ENCODE data around the gene RPL37.

DNA sequence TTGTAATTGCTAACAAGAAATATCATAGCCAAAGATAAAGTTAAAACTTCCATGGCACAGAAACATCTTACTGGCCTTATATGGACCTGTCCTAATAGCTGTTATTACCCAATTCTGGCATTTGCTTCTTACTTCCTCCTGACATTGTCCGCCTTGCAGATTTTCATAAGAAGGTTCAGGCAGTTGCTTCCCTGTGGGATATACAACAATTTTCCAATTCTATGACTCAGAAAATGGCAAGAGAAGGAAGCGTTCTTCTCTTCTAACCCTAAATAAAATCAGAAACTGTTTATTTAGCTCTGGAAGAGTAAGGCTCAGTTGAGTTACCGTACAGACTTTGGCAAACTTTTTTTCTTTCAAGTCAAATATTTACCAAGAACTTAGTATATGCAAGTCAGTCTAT is 38.5 kb downstream of the RPL37 start:
- TF ChIP-seq JUND (IDR thresholded peaks at IDR 0.05), result no peak
- no peak for TF ChIP-seq TAF1 (IDR thresholded peaks at IDR 0.05; ENCODE audit: borderline replicate concordance, low read depth, low read length)
- TF ChIP-seq, protein P1, sequence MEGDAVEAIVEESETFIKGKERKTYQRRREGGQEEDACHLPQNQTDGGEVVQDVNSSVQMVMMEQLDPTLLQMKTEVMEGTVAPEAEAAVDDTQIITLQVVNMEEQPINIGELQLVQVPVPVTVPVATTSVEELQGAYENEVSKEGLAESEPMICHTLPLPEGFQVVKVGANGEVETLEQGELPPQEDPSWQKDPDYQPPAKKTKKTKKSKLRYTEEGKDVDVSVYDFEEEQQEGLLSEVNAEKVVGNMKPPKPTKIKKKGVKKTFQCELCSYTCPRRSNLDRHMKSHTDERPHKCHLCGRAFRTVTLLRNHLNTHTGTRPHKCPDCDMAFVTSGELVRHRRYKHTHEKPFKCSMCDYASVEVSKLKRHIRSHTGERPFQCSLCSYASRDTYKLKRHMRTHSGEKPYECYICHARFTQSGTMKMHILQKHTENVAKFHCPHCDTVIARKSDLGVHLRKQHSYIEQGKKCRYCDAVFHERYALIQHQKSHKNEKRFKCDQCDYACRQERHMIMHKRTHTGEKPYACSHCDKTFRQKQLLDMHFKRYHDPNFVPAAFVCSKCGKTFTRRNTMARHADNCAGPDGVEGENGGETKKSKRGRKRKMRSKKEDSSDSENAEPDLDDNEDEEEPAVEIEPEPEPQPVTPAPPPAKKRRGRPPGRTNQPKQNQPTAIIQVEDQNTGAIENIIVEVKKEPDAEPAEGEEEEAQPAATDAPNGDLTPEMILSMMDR (IDR thresholded peaks at IDR 0.05), result no peak
- TF ChIP-seq YY1 (IDR thresholded peaks at IDR 0.05; ENCODE audit: low read depth), result no peak
- TF ChIP-seq, protein P2, sequence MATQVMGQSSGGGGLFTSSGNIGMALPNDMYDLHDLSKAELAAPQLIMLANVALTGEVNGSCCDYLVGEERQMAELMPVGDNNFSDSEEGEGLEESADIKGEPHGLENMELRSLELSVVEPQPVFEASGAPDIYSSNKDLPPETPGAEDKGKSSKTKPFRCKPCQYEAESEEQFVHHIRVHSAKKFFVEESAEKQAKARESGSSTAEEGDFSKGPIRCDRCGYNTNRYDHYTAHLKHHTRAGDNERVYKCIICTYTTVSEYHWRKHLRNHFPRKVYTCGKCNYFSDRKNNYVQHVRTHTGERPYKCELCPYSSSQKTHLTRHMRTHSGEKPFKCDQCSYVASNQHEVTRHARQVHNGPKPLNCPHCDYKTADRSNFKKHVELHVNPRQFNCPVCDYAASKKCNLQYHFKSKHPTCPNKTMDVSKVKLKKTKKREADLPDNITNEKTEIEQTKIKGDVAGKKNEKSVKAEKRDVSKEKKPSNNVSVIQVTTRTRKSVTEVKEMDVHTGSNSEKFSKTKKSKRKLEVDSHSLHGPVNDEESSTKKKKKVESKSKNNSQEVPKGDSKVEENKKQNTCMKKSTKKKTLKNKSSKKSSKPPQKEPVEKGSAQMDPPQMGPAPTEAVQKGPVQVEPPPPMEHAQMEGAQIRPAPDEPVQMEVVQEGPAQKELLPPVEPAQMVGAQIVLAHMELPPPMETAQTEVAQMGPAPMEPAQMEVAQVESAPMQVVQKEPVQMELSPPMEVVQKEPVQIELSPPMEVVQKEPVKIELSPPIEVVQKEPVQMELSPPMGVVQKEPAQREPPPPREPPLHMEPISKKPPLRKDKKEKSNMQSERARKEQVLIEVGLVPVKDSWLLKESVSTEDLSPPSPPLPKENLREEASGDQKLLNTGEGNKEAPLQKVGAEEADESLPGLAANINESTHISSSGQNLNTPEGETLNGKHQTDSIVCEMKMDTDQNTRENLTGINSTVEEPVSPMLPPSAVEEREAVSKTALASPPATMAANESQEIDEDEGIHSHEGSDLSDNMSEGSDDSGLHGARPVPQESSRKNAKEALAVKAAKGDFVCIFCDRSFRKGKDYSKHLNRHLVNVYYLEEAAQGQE (IDR thresholded peaks at IDR 0.05; ENCODE audit: low read depth, low read length), result no peak
- TF ChIP-seq EP300 (IDR thresholded peaks at IDR 0.05; ENCODE audit: borderline replicate concordance in 1 of 2, low read depth in 1 of 2, low read length in 1 of 2), result no peak
- TF ChIP-seq GABPA (IDR thresholded peaks at IDR 0.05; ENCODE audit: low read depth), result no peak
- TF ChIP-seq CHD2 (IDR thresholded peaks at IDR 0.05; ENCODE audit: low read length, partially characterized antibody), result no peak
- no peak for TF ChIP-seq MEF2A (IDR thresholded peaks at IDR 0.05; ENCODE audit: borderline replicate concordance, low read depth)
- no peak for TF ChIP-seq GATA2 (CRISPR knock-in tag; IDR thresholded peaks at IDR 0.05)
- TF ChIP-seq SIN3A (IDR thresholded peaks at IDR 0.05; ENCODE audit: borderline replicate concordance, low read depth, low read length), result no peak
- TF ChIP-seq RCOR1 (IDR thresholded peaks at IDR 0.05; ENCODE audit: low read length), result no peak
- no peak for TF ChIP-seq MXI1 (IDR thresholded peaks at IDR 0.05; ENCODE audit: low read depth, low read length)

Measured in SK-N-SH (cell line).